GM19397 (cell line): ENCODE measurements around the gene ZBTB1.
"Not testable (repeated sequence)": the region's sequence is repeated elsewhere in the genome, so short reads cannot be mapped to it uniquely, and the experiment has no call there.

Experiments used
- ATAC-seq: cut with Tn5 transposase; IDR thresholded peaks from one replicate; pipeline ENCODE4 v1.9.1; 2021; ENCODE audit warnings: mild to moderate bottlenecking, moderate library complexity; ENCODE audit not compliant: unreplicated experiment

Gene ZBTB1

GRCh38 chr14:64563696-64564095 is 59.1 kb downstream of the ZBTB1 start:
- ATAC-seq, result no peak

GRCh38 chr14:64566651-64567122 is 62.1 kb downstream of the ZBTB1 start:
- ATAC-seq, result no peak

GRCh38 chr14:64569138-64569631 is 64.6 kb downstream of the ZBTB1 start:
- no peak for ATAC-seq

GRCh38 chr14:64569646-64570045 is 65.1 kb downstream of the ZBTB1 start:
- ATAC-seq, result not testable (repeated sequence)

- ATAC-seq, result no peak
These were observed 68.0 kb downstream of the ZBTB1 start for GRCh38 chr14:64572386-64573104.

GRCh38 chr14:64573109-64573508 is 68.5 kb downstream of the ZBTB1 start:
- ATAC-seq, result no peak
